ENCODE results near the gene HTRA2. TPM values are rescaled to one million over a fixed set of nuclear protein-coding genes. Genes with fewer than 3 reads are reported as not detected.

The HTRA2 gene
- polyA plus RNA-seq, 1 donor: 28.2 TPM

DNA sequence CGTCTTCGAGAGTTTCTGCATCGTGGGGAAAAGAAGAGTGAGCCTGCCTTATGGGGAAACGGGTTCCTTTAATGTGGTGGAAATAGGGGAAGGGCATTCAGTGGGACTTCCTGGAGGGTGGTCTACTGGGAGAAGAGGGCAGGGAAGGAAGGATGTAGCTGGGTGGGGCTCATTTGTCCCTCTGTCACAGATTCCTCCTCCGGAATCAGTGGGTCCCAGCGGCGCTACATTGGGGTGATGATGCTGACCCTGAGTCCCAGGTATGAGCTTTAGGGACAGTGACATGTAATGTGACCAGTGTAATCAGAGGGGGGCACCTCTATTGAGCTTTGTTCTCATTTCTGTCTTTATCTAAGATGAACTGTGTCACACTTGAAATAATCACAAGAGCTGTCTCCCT, 1.9 kb downstream of the HTRA2 start:
- DNase-seq: no peak
- Histone ChIP-seq H3K4me3 (ENCODE audit: low read length) (no peak overlapping the region), H3K27me3 (ENCODE audit: control insufficient read depth, insufficient read depth, low read length) (peaks cover 6% of the 10 kb centered on the region), H3K27ac (ENCODE audit: low read length) (no peak overlapping the region), H3K9me3 (ENCODE audit: control insufficient read depth, low read depth, low read length) (no peaks in the 10 kb centered on the region), H3K4me1 (ENCODE audit: control insufficient read depth, insufficient read depth, low read length) (peaks cover 15% of the 10 kb centered on the region), H3K36me3 (ENCODE audit: control insufficient read depth, insufficient read depth, low read length) (peaks cover 29% of the 10 kb centered on the region)
- WGBS (ENCODE audit: insufficient coverage, low lambda C conversion rate): no CpG with 5 or more reads among the region's 7 CpGs

GRCh38 chr2:74532222-74532621, 2.5 kb downstream of the HTRA2 start:
- Histone ChIP-seq H3K36me3 (ENCODE audit: control insufficient read depth, insufficient read depth, low read length) (peaks cover 24% of the 10 kb centered on the region), H3K27me3 (ENCODE audit: control insufficient read depth, insufficient read depth, low read length) (peaks cover 11% of the 10 kb centered on the region), H3K4me1 (ENCODE audit: control insufficient read depth, insufficient read depth, low read length) (peaks cover 15% of the 10 kb centered on the region), H3K9me3 (ENCODE audit: control insufficient read depth, low read depth, low read length) (no peaks in the 10 kb centered on the region), H3K4me3 (ENCODE audit: low read length) (no peak overlapping the region), H3K27ac (ENCODE audit: low read length) (no peak overlapping the region)
- DNase-seq: peak in 1 of 2 donors; percentile 37

DNA sequence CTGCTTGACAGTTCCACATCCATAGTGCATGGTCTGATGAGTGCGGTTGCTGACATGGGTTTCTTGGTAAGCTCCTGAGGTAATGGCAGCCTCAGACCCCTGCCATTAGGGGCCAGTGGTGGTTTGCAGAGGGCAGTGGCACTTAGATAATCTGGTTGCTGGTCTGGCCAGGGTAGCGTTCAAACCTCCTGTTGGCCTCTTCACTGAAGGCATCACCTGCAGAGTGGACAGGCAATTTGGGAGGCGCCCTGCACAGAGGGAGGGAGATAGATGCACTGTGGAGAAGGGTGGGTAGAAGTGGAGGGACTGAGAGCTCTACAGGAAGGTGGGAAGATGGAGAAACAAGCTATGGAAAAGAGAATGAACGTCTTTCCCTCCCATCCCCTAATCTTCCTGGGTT, 3.7 kb downstream of the HTRA2 start:
- 100% methylated on average over 1 of the region's 4 CpGs for WGBS (ENCODE audit: insufficient coverage, low lambda C conversion rate)
- Histone ChIP-seq H3K4me3 (ENCODE audit: low read length) (no peak overlapping the region), H3K9me3 (ENCODE audit: control insufficient read depth, low read depth, low read length) (no peaks in the 10 kb centered on the region), H3K4me1 (ENCODE audit: control insufficient read depth, insufficient read depth, low read length) (peaks cover 10% of the 10 kb centered on the region), H3K27me3 (ENCODE audit: control insufficient read depth, insufficient read depth, low read length) (peaks cover 22% of the 10 kb centered on the region), H3K27ac (ENCODE audit: low read length) (no peak overlapping the region), H3K36me3 (ENCODE audit: control insufficient read depth, insufficient read depth, low read length) (peaks cover 13% of the 10 kb centered on the region)
- no peak for DNase-seq

DNA sequence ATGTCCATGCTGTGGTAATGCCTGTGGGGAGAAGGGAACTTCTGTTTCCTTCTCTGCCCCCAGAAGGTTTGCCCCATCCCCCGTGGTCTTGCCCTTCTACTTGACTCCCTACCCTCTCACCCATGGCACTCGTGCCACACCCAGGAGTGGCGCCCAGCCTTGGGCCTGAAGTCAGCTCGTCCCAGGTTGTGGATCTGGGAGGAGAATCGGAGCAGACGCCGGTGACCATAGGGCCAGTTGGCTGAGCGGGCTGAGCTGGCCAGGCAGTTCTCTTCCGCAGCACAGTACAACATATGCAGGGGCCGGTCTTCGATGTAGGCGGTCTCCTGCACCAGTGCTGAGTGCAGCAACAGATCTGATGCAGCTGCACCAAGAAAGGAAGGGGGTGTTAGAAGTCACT, 4.7 kb downstream of the HTRA2 start:
- peaks cover 31% of the 10 kb centered on the region for H3K27me3 ChIP-seq (ENCODE audit: control insufficient read depth, insufficient read depth, low read length)
- no CpG with 5 or more reads among the region's 12 CpGs for WGBS (ENCODE audit: insufficient coverage, low lambda C conversion rate)

DNA sequence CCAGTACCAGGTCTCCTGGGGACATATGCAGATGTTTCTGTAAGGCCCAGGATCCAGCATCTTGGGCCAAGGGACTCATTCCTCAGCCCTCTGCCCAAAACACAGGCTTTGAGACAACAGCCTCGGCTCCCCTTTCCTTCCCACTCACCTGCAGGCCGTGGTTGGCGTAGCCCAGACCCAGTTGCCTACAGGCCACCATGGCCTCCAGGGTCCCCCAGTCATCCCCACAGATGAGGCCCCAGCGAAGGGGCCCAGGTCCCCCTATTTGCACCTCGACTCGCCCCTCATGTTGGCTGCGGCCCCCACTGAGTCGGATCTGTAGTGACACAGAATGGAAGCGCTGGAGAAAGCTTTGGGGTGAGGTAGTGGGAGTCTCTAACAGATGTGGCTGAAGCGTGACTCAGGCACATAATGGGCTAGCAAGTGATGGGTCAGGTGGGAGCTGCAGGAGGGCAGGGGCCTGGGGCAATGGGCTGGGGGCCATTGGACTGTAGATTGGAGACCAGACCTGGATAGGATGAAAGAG, 5.8 kb downstream of the HTRA2 start:
- no CpG with 5 or more reads among the region's 10 CpGs for WGBS (ENCODE audit: insufficient coverage, low lambda C conversion rate)
- no peaks in the 10 kb centered on the region for H3K9me3 ChIP-seq (ENCODE audit: control insufficient read depth, low read depth, low read length)
- peaks cover 7% of the 10 kb centered on the region for H3K4me1 ChIP-seq (ENCODE audit: control insufficient read depth, insufficient read depth, low read length)
- peaks cover 38% of the 10 kb centered on the region for H3K27me3 ChIP-seq (ENCODE audit: control insufficient read depth, insufficient read depth, low read length)
- no peak overlapping the region for H3K4me3 ChIP-seq (ENCODE audit: low read length)
- H3K36me3 ChIP-seq (ENCODE audit: control insufficient read depth, insufficient read depth, low read length): peaks cover 13% of the 10 kb centered on the region
- H3K27ac ChIP-seq (ENCODE audit: low read length): no peak overlapping the region
- no peak for DNase-seq

More for the DNA sequence above, 4.7 kb downstream of the HTRA2 start:
- H3K9me3 ChIP-seq (ENCODE audit: control insufficient read depth, low read depth, low read length): no peaks in the 10 kb centered on the region
- no peak overlapping the region for H3K4me3 ChIP-seq (ENCODE audit: low read length)
- DNase-seq: no peak
- H3K36me3 ChIP-seq (ENCODE audit: control insufficient read depth, insufficient read depth, low read length): peaks cover 13% of the 10 kb centered on the region
- peaks cover 7% of the 10 kb centered on the region for H3K4me1 ChIP-seq (ENCODE audit: control insufficient read depth, insufficient read depth, low read length)
- H3K27ac ChIP-seq (ENCODE audit: low read length): no peak overlapping the region

GRCh38 chr2:74536166-74536950, 6.6 kb downstream of the HTRA2 start:
- no peaks in the 10 kb centered on the region for H3K9me3 ChIP-seq (ENCODE audit: control insufficient read depth, low read depth, low read length)
- no peak overlapping the region for H3K27ac ChIP-seq (ENCODE audit: low read length)
- no CpG with 5 or more reads among the region's 23 CpGs for WGBS (ENCODE audit: insufficient coverage, low lambda C conversion rate)
- no peak for DNase-seq
- H3K4me3 ChIP-seq (ENCODE audit: low read length): no peak overlapping the region
- peaks cover 12% of the 10 kb centered on the region for H3K36me3 ChIP-seq (ENCODE audit: control insufficient read depth, insufficient read depth, low read length)
- no peaks in the 10 kb centered on the region for H3K4me1 ChIP-seq (ENCODE audit: control insufficient read depth, insufficient read depth, low read length)
- peaks cover 38% of the 10 kb centered on the region for H3K27me3 ChIP-seq (ENCODE audit: control insufficient read depth, insufficient read depth, low read length)

- Histone ChIP-seq H3K27me3 (ENCODE audit: control insufficient read depth, insufficient read depth, low read length) (peaks cover 38% of the 10 kb centered on the region), H3K27ac (ENCODE audit: low read length) (no peak overlapping the region), H3K4me3 (ENCODE audit: low read length) (no peak overlapping the region), H3K36me3 (ENCODE audit: control insufficient read depth, insufficient read depth, low read length) (peaks cover 8% of the 10 kb centered on the region), H3K9me3 (ENCODE audit: control insufficient read depth, low read depth, low read length) (no peaks in the 10 kb centered on the region), H3K4me1 (ENCODE audit: control insufficient read depth, insufficient read depth, low read length) (no peaks in the 10 kb centered on the region)
- whole genome bisulfite sequencing (ENCODE audit: insufficient coverage, low lambda C conversion rate): no CpG with 5 or more reads among the region's 4 CpGs
- no peak for DNase-seq
These were observed 7.4 kb downstream of the HTRA2 start for GRCh38 chr2:74537140-74537539.

DNA sequence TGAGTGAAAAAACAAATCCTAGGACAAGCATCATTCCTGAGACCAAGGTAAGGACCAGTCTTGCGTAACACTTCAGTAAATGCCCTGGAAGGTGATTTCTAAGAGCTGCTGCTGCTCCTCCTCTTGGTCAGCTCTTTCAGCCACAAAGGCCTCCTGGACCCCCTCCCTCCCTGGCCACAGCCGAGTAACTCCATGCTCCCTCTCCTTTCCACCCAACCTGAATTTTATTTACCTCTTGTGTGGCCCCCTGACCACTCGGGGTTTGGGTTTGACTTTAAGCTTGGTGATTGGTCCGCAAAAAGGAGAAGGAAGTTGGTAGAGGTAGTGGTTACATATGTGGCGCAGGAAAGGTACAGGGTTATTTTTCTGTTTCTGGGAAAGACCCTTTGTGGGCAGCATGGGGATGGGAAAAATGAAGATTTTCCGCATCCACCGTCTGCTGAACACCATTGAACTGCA, 9.2 kb downstream of the HTRA2 start:
- H3K27me3 ChIP-seq (ENCODE audit: control insufficient read depth, insufficient read depth, low read length): peaks cover 38% of the 10 kb centered on the region
- no peaks in the 10 kb centered on the region for H3K9me3 ChIP-seq (ENCODE audit: control insufficient read depth, low read depth, low read length)
- H3K4me1 ChIP-seq (ENCODE audit: control insufficient read depth, insufficient read depth, low read length): no peaks in the 10 kb centered on the region
- H3K27ac ChIP-seq (ENCODE audit: low read length): no peak overlapping the region
- H3K4me3 ChIP-seq (ENCODE audit: low read length): no peak overlapping the region
- no peak for DNase-seq
- 40% methylated on average over 1 of the region's 7 CpGs for WGBS (ENCODE audit: insufficient coverage, low lambda C conversion rate)
- H3K36me3 ChIP-seq (ENCODE audit: control insufficient read depth, insufficient read depth, low read length): no peaks in the 10 kb centered on the region

GRCh38 chr2:74540291-74540690, 10.6 kb downstream of the HTRA2 start:
- H3K4me3 ChIP-seq (ENCODE audit: low read length): no peak overlapping the region
- DNase-seq: no peak
- peaks cover 38% of the 10 kb centered on the region for H3K27me3 ChIP-seq (ENCODE audit: control insufficient read depth, insufficient read depth, low read length)
- no CpG with 5 or more reads among the region's 5 CpGs for WGBS (ENCODE audit: insufficient coverage, low lambda C conversion rate)
- H3K27ac ChIP-seq (ENCODE audit: low read length): no peak overlapping the region
- no peaks in the 10 kb centered on the region for H3K9me3 ChIP-seq (ENCODE audit: control insufficient read depth, low read depth, low read length)
- no peaks in the 10 kb centered on the region for H3K36me3 ChIP-seq (ENCODE audit: control insufficient read depth, insufficient read depth, low read length)
- H3K4me1 ChIP-seq (ENCODE audit: control insufficient read depth, insufficient read depth, low read length): no peaks in the 10 kb centered on the region

GRCh38 chr2:74542978-74543377, 13.2 kb downstream of the HTRA2 start:
- H3K9me3 ChIP-seq (ENCODE audit: control insufficient read depth, low read depth, low read length): no peaks in the 10 kb centered on the region
- no peaks in the 10 kb centered on the region for H3K4me1 ChIP-seq (ENCODE audit: control insufficient read depth, insufficient read depth, low read length)
- peaks cover 40% of the 10 kb centered on the region for H3K27me3 ChIP-seq (ENCODE audit: control insufficient read depth, insufficient read depth, low read length)
- no peak overlapping the region for H3K4me3 ChIP-seq (ENCODE audit: low read length)
- no peaks in the 10 kb centered on the region for H3K36me3 ChIP-seq (ENCODE audit: control insufficient read depth, insufficient read depth, low read length)
- no peak overlapping the region for H3K27ac ChIP-seq (ENCODE audit: low read length)
- no peak for DNase-seq
- no CpG with 5 or more reads among the region's 1 CpG for WGBS (ENCODE audit: insufficient coverage, low lambda C conversion rate)

- Histone ChIP-seq H3K27ac (ENCODE audit: low read length) (no peak overlapping the region), H3K36me3 (ENCODE audit: control insufficient read depth, insufficient read depth, low read length) (no peaks in the 10 kb centered on the region), H3K4me3 (ENCODE audit: low read length) (no peak overlapping the region), H3K27me3 (ENCODE audit: control insufficient read depth, insufficient read depth, low read length) (peaks cover 37% of the 10 kb centered on the region), H3K4me1 (ENCODE audit: control insufficient read depth, insufficient read depth, low read length) (peaks cover 10% of the 10 kb centered on the region), H3K9me3 (ENCODE audit: control insufficient read depth, low read depth, low read length) (peaks cover 5% of the 10 kb centered on the region)
- 100% methylated on average over 1 of the region's 3 CpGs for whole genome bisulfite sequencing (ENCODE audit: insufficient coverage, low lambda C conversion rate)
- DNase-seq: no peak
These were observed 14.9 kb downstream of the HTRA2 start for GRCh38 chr2:74544634-74545033.
